ENCODE data around the gene KIF18B. TPM values are rescaled to one million over a fixed set of nuclear protein-coding genes. Genes with fewer than 3 reads are reported as not detected.

KIF18B gene
- total and polyA plus RNA-seq, 12 donors = 0.20 to 1.6 (median 0.72) TPM; not detected in 1

- H3K27ac ChIP-seq = peak overlapping the region in 3 of 5 donors; percentile 8 to 78 (median 22)
- WGBS, 4 donors = 44 to 59% (median 50%) methylated on average over 9 to 10 of the region's 10 CpGs
- DNase-seq = peak; percentile 78 to 85 (median 83)
These were observed 30.8 kb downstream of the KIF18B start for GRCh38 chr17:44916781-44917241.

DNA sequence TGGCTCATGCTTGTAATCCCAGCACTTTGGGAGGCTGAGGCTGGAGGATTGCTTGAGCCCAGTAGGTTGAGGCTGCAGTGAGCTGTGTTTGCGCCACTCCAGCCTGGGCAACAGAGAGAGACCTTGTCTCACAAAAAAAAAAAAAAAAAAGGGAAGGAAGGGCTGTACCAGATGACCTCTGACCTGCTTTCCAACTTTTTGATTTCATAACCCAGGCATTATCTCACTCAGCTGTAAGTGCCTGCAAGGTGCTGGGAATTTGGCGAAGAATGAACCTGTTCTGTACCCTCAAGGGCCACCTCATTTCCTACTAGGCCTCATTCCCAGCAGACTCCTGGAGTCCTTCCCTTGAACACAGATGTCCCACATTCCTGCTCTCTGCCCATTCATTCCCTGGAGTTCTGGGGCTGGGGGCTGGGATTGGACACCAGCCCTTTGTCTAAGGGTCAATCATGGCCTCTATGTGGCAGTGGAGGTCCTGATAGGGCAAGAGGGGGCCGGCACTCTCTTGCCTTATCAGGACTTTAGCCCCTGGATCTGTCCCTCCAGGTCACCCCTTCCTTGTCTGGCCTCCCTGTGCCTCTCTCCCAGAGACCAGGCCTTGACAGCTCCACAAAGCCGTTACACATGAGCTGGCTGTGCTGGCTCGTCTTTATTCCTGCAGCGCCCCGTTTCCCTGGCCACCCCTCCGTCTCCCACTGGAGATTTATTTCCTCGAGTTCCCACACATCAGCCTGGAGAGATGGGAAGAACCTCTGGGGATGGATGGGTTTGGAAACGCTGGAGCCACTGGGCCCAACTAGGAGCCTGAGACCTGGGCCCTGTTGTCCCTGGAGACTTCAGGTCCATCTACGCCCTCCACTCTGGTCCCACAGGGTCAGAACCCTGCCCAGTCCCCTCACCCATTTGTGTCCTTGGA, 31.5 kb downstream of the KIF18B start:
- TF ChIP-seq CTCF (IDR thresholded peaks at IDR 0.05) (no peak), POLR2A (IDR thresholded peaks at IDR 0.05) (no peak)
- DNase-seq = peak in 4 of 7 donors; percentile 18 to 29 (median 26)
- Histone ChIP-seq H3K27ac (peak overlapping the region in 3 of 5 donors; percentile 8 to 78 (median 22)), H3K36me3 (replicated peaks in 1 of 2) (no peaks in the 10 kb centered on the region), H3K9me3 (replicated peaks in 1 of 3) (no peaks in the 10 kb centered on the region), H3K4me3 (no peak overlapping the region), H3K4me1 (replicated peaks in 1 of 2) (peaks cover 9 to 24% of the 10 kb centered on the region in 2 donors), H3K27me3 (no peaks in the 10 kb centered on the region)
- intact Hi-C loops (cut with DNase I) = loop anchor here in 1 of 2 donors (10.0 kb wide), 1 partner anchor 189 kb away; no protein-coding TSS in a partner anchor
- WGBS, 4 donors = 61 to 76% (median 71%) methylated on average over 11 of the region's 11 CpGs

More at GRCh38 chr17:44916781-44917241, 30.8 kb downstream of the KIF18B start:
- H3K4me3 ChIP-seq = no peak overlapping the region
- H3K9me3 ChIP-seq (replicated peaks in 1 of 3) = no peaks in the 10 kb centered on the region
- H3K4me1 ChIP-seq (replicated peaks in 1 of 2) = peaks cover 9 to 18% of the 10 kb centered on the region in 2 donors
- no peaks in the 10 kb centered on the region for H3K36me3 ChIP-seq (replicated peaks in 1 of 2)
- intact Hi-C loops (cut with DNase I) = loop anchor here in 1 of 2 donors (10.0 kb wide), 1 partner anchor 188 kb away; no protein-coding TSS in a partner anchor
- H3K27me3 ChIP-seq = no peaks in the 10 kb centered on the region
- TF ChIP-seq POLR2A (IDR thresholded peaks at IDR 0.05) = no peak
- TF ChIP-seq CTCF (IDR thresholded peaks at IDR 0.05) = no peak

DNA sequence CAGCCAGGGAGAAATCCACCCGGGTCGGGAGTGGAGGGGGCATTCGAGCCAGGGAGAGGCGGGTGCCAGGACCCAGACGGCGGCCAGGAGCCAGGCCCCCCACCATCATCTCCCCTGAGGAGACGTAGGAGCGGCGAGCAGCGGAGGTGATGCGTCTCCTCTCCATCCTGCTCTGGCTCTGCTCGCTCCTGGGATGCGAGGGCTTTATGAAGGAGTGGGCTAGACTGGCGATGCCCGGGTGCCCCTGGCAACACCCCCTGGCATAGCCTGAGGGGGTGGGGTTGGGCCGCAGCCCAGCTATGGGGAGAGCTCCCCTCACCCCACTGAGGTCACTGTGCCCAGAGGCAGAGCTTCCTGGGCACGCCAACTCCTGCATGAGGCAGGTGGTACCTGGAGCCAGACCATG, 32.2 kb downstream of the KIF18B start, which contains the start of gene GFAP:
Gene GFAP (minus strand): TSS at position 180 of the 406 bp plus-strand sequence. CDS start 14 bp downstream, at position 166.
- 67 to 91% (median 86%) methylated on average over 1 to 17 of the region's 17 CpGs for WGBS, 4 donors
- Histone ChIP-seq H3K27ac (peak within 1 kb of the TSS in 3 of 5 donors; percentile 8 to 78 (median 22)), H3K4me1 (replicated peaks in 1 of 2) (peaks cover 9 to 27% of the 10 kb centered on the region in 2 donors), H3K27me3 (no peaks in the 10 kb centered on the region), H3K4me3 (no peak within 1 kb of the TSS), H3K36me3 (replicated peaks in 1 of 2) (no peaks in the 10 kb centered on the region), H3K9me3 (replicated peaks in 1 of 3) (no peaks in the 10 kb centered on the region)
- TF ChIP-seq CTCF (IDR thresholded peaks at IDR 0.05) (no peak), POLR2A (IDR thresholded peaks at IDR 0.05) (no peak)
- intact Hi-C loops (cut with DNase I) = loop anchor here in 1 of 2 donors (10.0 kb wide), 1 partner anchor 189 kb away; no protein-coding TSS in a partner anchor
- DNase-seq = peak in 1 of 7 donors; percentile 18

GRCh38 chr17:44914698-44915271, 32.8 kb downstream of the KIF18B start:
- intact Hi-C loops (cut with DNase I) = loop anchor here in 1 of 2 donors (10.0 kb wide), 1 partner anchor 190 kb away; no protein-coding TSS in a partner anchor
- Histone ChIP-seq H3K27ac (no peak overlapping the region), H3K4me1 (replicated peaks in 1 of 2) (peaks cover 9 to 27% of the 10 kb centered on the region in 2 donors), H3K9me3 (replicated peaks in 1 of 3) (no peaks in the 10 kb centered on the region), H3K36me3 (replicated peaks in 1 of 2) (no peaks in the 10 kb centered on the region), H3K4me3 (no peak overlapping the region), H3K27me3 (no peaks in the 10 kb centered on the region)
- TF ChIP-seq CTCF (IDR thresholded peaks at IDR 0.05) = no peak
- no peak for TF ChIP-seq POLR2A (IDR thresholded peaks at IDR 0.05)
- peak in 2 of 7 donors; percentile 12 to 13 for DNase-seq
- 88 to 94% (median 92%) methylated on average over 16 to 19 of the region's 19 CpGs for WGBS, 4 donors
